Effector memory CD4-positive, alpha-beta T cell (primary cell): ENCODE data around the gene NEDD4L.
"Not testable (repeated sequence)": the region's sequence is repeated elsewhere in the genome, so short reads cannot be mapped to it uniquely, and the experiment has no call there.

ENCODE experiments used
- DNase-seq, 3 donors: peaks; one replicate each; pipeline ENCODE4 v3.0.0-alpha.2; 2020
- H3K27ac ChIP-seq: 2 replicates; pipeline ENCODE4 v1.7.0; 2013; ENCODE audit warnings: mild to moderate bottlenecking, low read length, moderate library complexity; ENCODE audit not compliant: insufficient read depth, poor library complexity, severe bottlenecking
- H3K27me3 ChIP-seq: replicated peaks from 2 replicates; pipeline ENCODE4 v1.7.0; 2013; ENCODE audit warnings: mild to moderate bottlenecking, low read length; ENCODE audit not compliant: insufficient read depth, control insufficient read depth, poor library complexity, severe bottlenecking
- H3K36me3 ChIP-seq: 2 replicates; pipeline ENCODE4 v1.7.0; 2013; ENCODE audit warnings: mild to moderate bottlenecking, low read length, moderate library complexity; ENCODE audit not compliant: control insufficient read depth, insufficient read depth
- H3K4me1 ChIP-seq: 2 replicates; pipeline ENCODE4 v1.7.0; 2013; ENCODE audit warnings: low read length, mild to moderate bottlenecking; ENCODE audit not compliant: control insufficient read depth, insufficient read depth, poor library complexity, severe bottlenecking
- H3K4me3 ChIP-seq: 2 replicates; pipeline ENCODE4 v1.7.0; 2013; ENCODE audit warnings: low read length, low read depth, mild to moderate bottlenecking; ENCODE audit not compliant: insufficient read depth, poor library complexity, severe bottlenecking
- H3K9me3 ChIP-seq: 2 replicates; pipeline ENCODE4 v1.7.0; 2013; ENCODE audit warnings: mild to moderate bottlenecking, low read length, moderate library complexity; ENCODE audit not compliant: control insufficient read depth
- total RNA-seq, 3 donors: gene quantifications; one replicate each; lab custom pipeline; 2026; lab: John Stamatoyannopoulos, UW

Gene NEDD4L
- total RNA-seq, result 4.8 to 14.9 (median 10.3) reads per million in 3 donors

DNA sequence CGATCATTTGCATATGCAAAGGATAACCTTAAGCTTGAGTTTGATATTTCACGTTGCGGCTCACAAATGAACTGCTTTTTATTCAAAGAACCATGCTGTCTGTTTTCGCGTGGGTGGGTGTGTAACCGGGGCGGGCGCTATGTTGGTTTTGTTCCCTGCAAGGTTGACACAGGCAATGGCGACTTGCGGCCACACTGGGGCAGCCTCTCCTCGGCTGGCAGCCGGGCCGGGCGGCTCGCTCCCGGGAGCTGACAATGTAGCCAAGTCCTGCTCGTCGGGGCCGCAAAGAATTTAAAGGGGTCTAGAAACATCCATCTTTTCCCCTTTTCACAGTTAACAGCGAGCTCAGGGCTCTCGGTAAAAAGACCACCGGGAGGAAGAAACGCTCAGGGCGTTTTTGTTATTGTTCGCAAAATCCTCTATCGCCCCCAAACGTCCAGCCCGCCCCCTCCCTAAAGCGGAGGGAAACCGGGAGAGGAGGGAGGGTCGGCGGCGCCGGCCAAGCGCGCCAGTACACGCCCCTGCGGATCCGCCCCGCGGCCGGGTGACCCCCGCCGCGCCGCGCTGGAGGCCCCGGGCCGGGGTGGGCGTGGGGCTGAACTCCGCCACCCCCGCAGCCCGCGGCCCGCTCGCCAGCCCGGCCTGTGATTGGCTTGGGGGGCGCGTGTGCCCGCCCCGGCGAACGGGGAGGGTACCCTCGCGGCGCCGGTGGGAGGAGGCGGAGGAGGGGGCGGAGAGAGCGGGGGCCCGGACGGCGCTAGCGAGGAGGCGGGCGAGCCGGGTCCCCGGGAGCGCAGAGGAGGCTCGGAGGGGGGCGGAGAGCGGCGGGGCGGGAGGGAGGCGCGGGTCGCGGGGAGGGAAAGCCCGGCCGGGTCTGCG is at the start of gene NEDD4L:
Gene NEDD4L, plus strand, starts transcription at position 736 of the 879 bp plus-strand sequence. CDS start 435 bp downstream, outside the sequence.
- DNase-seq, result peak; percentile 32 to 42 (median 33)
- no peaks in the 10 kb centered on the region for H3K36me3 ChIP-seq
- H3K27ac ChIP-seq, result peak within 1 kb of the TSS; percentile 30
- no peaks in the 10 kb centered on the region for H3K9me3 ChIP-seq
- peaks cover 9% of the 10 kb centered on the region for H3K4me1 ChIP-seq
- peak within 1 kb of the TSS; percentile 74 for H3K4me3 ChIP-seq
- peaks cover 4% of the 10 kb centered on the region for H3K27me3 ChIP-seq

DNA sequence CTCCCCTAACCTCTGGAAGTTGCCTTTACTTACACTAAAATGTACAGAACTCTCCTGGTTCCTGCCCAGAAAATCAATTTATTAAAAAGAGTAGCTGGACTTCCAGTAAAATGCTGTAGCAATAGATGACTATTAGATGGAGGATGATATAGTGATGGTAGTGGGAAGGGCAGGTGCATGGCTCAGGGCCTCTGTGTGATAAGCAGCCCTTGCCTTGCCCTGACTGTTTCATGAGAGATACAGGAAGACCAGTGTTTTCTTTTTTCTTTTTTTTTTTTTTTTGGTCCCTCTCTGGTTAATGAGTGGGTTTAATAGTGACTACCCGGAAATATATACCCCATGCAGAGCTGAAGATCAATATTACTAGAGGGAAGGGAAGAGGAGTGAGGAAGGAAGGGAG is 48.7 kb upstream of the NEDD4L start:
- DNase-seq, result no peak
- no peak overlapping the region for H3K27ac ChIP-seq
- no peaks in the 10 kb centered on the region for H3K4me1 ChIP-seq
- no peaks in the 10 kb centered on the region for H3K36me3 ChIP-seq
- H3K9me3 ChIP-seq, result no peaks in the 10 kb centered on the region
- H3K27me3 ChIP-seq, result no peaks in the 10 kb centered on the region
- no peak overlapping the region for H3K4me3 ChIP-seq

GRCh38 chr18:57996894-57997293 is 47.1 kb upstream of the NEDD4L start:
- not testable (repeated sequence) for H3K9me3 ChIP-seq, H3K27ac ChIP-seq, DNase-seq, H3K4me1 ChIP-seq, H3K36me3 ChIP-seq, H3K4me3 ChIP-seq, H3K27me3 ChIP-seq

DNA sequence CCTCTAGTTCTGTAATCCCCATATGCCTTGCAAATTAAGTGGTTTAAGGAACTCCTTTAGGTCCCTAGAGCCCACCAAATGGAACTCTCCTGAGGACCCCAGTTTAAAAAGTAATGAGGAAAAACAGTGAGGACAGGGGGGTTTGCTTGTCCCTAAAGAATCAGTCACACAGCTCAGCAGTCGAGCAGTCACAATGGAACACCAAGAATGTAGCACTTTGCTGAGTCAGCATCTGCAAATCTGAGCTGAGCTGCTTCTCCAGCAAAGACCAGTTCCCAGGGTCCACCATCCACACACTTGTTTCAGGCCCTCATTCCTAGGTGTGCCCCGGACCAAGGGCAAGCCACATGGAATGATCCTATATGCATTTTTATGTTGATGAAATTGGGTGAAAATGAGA is 46.2 kb upstream of the NEDD4L start:
- no peak for DNase-seq
- Histone ChIP-seq H3K4me3 (no peak overlapping the region), H3K9me3 (no peaks in the 10 kb centered on the region), H3K36me3 (no peaks in the 10 kb centered on the region), H3K4me1 (no peaks in the 10 kb centered on the region), H3K27me3 (no peaks in the 10 kb centered on the region), H3K27ac (no peak overlapping the region)

GRCh38 chr18:57998461-57998860 is 45.6 kb upstream of the NEDD4L start:
- no peaks in the 10 kb centered on the region for H3K36me3 ChIP-seq
- H3K9me3 ChIP-seq, result no peaks in the 10 kb centered on the region
- no peak for DNase-seq
- no peaks in the 10 kb centered on the region for H3K27me3 ChIP-seq
- H3K4me3 ChIP-seq, result no peak overlapping the region
- no peak overlapping the region for H3K27ac ChIP-seq
- H3K4me1 ChIP-seq, result no peaks in the 10 kb centered on the region

DNA sequence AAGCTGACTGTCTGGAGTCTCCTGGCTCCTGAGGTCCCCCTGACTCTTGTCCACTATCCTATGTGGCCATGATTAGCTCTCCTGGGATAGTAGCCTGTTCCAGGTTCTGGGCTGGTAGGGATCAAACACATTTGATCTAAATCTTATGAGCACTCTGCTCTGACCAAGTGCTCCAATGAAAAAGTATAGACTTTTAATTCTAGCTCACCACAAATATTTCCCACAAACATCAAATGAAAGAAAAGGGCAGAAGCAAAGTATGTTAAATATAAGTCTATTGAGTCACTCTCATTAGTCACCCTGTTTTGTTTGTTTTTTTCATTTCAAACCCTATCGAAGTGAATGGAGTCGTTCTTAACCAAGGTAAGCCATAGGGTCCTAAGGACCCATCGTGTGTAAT is 39.7 kb upstream of the NEDD4L start:
- H3K4me3 ChIP-seq, result no peak overlapping the region

GRCh38 chr18:58005011-58005410 is 39.0 kb upstream of the NEDD4L start:
- Histone ChIP-seq H3K36me3 (no peaks in the 10 kb centered on the region), H3K4me3 (no peak overlapping the region), H3K27ac (no peak overlapping the region), H3K4me1 (no peaks in the 10 kb centered on the region), H3K27me3 (no peaks in the 10 kb centered on the region), H3K9me3 (no peaks in the 10 kb centered on the region)
- DNase-seq, result no peak

More for the DNA sequence above, 39.7 kb upstream of the NEDD4L start:
- Histone ChIP-seq H3K27ac (no peak overlapping the region), H3K27me3 (no peaks in the 10 kb centered on the region), H3K36me3 (no peaks in the 10 kb centered on the region), H3K4me1 (no peaks in the 10 kb centered on the region), H3K9me3 (no peaks in the 10 kb centered on the region)
- no peak for DNase-seq

DNA sequence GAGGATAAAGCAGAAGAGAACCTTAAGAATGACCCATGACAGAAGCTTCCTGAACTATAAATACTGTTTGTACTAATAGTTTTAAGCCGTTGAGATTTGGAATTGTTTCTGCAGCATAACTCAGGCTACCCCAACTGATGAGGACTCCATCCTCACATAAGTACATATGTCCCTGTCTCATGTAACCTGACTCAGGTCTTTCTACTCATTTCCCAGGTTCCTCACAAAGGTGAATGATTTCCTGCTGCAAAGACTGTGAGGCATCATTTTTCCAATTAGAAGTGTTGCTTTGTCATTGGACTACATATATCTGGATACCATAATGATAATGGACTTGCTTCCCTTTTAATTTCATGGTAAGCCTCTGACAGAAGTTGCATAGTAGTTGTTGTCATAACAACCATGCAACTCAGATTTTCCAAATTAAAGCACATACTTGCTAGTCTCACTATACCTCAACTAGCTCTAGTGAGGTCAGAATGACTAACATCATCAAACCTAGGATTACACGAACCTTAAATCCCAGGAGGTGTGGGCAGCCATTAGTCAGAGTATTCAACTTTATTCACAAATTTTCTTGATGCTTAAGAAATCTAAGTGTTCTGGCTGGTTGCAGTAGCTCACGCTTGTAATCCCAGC is 38.0 kb upstream of the NEDD4L start:
- Histone ChIP-seq H3K27me3 (no peaks in the 10 kb centered on the region), H3K27ac (no peak overlapping the region), H3K4me3 (no peak overlapping the region), H3K9me3 (no peaks in the 10 kb centered on the region), H3K4me1 (no peaks in the 10 kb centered on the region), H3K36me3 (no peaks in the 10 kb centered on the region)
- DNase-seq, result no peak

GRCh38 chr18:58009166-58009565 is 34.9 kb upstream of the NEDD4L start:
- Histone ChIP-seq H3K36me3 (no peaks in the 10 kb centered on the region), H3K4me1 (no peaks in the 10 kb centered on the region), H3K27ac (no peak overlapping the region), H3K9me3 (no peaks in the 10 kb centered on the region), H3K4me3 (no peak overlapping the region), H3K27me3 (no peaks in the 10 kb centered on the region)
- no peak for DNase-seq

- no peaks in the 10 kb centered on the region for H3K27me3 ChIP-seq
- no peaks in the 10 kb centered on the region for H3K9me3 ChIP-seq
- DNase-seq, result no peak
- no peaks in the 10 kb centered on the region for H3K4me1 ChIP-seq
- no peaks in the 10 kb centered on the region for H3K36me3 ChIP-seq
- H3K4me3 ChIP-seq, result no peak overlapping the region
- no peak overlapping the region for H3K27ac ChIP-seq
Measured at GRCh38 chr18:58010265-58010664, 33.8 kb upstream of the NEDD4L start.
